BE2C (cell line): ENCODE measurements around the gene JPH3.

ENCODE experiments used
- DNase-seq: peaks from one replicate; pipeline ENCODE4 v3.0.0-alpha.2; 2020
- H3K27me3 ChIP-seq: fragments of 250-450 bp; sonication (Bioruptor Pico); 2 replicates; pipeline ENCODE4 v1.5.1; 2020; ENCODE audit warnings: mild to moderate bottlenecking
- H3K36me3 ChIP-seq: fragments of 250-450 bp; sonication (Bioruptor Pico); 2 replicates; pipeline ENCODE4 v1.5.1; 2020; ENCODE audit warnings: mild to moderate bottlenecking
- H3K4me1 ChIP-seq: fragments of 250-450 bp; sonication (Bioruptor Pico); 2 replicates; pipeline ENCODE4 v1.5.1; 2020
- H3K4me3 ChIP-seq: 2 replicates; pipeline ENCODE4 v1.5.1; 2011; ENCODE audit warnings: low read depth, low read length
- H3K9me3 ChIP-seq: fragments of 250-450 bp; sonication (Bioruptor Pico); 2 replicates; pipeline ENCODE4 v1.5.1; 2020
- CTCF ChIP-seq: IDR thresholded peaks from 2 replicates; pipeline ENCODE4 v1.5.1; 2012; ENCODE audit warnings: mild to moderate bottlenecking, low read depth, low read length

The JPH3 gene

DNA sequence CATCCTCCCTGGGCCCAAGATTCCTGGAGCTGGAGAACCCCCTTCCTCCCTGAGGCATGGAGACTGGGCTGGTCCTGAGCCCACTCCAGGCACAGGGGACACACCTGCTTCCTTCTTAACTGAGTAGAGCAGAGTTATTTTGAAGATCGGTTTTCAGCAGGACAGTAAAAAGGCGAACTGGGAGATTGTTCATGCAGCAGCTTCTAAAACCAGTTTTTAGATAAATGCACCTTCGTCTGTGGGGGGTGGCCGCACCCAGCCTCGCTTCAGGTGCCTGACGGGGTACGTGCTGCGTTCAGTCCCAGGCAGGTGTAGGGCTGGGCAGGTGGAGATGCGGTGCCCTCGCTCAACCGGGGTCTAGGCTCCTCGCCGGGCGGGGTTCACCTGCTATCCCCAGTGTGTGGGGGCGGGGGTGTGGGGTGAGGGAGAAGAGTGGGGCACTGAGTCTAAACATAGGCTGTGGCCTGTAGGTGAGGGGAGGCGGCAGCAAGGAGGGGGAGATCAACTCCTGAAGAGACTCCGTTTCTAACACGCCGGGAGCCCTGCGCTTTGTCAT, 69.5 kb downstream of the JPH3 start:
- TF ChIP-seq CTCF: no peak
- Histone ChIP-seq H3K4me3 (no peak overlapping the region), H3K36me3 (no peaks in the 10 kb centered on the region), H3K4me1 (no peaks in the 10 kb centered on the region), H3K27me3 (no peaks in the 10 kb centered on the region), H3K9me3 (no peaks in the 10 kb centered on the region)
- no peak for DNase-seq

- DNase-seq: no peak
- TF ChIP-seq CTCF: no peak
- no peaks in the 10 kb centered on the region for H3K9me3 ChIP-seq
- no peaks in the 10 kb centered on the region for H3K36me3 ChIP-seq
- H3K4me3 ChIP-seq: no peak overlapping the region
- no peaks in the 10 kb centered on the region for H3K27me3 ChIP-seq
- no peaks in the 10 kb centered on the region for H3K4me1 ChIP-seq
These were observed 72.1 kb downstream of the JPH3 start for GRCh38 chr16:87674419-87674818.

GRCh38 chr16:87675111-87675719, 72.9 kb downstream of the JPH3 start:
- no peaks in the 10 kb centered on the region for H3K9me3 ChIP-seq
- peak; percentile 35 for DNase-seq
- no peaks in the 10 kb centered on the region for H3K36me3 ChIP-seq
- no peaks in the 10 kb centered on the region for H3K4me1 ChIP-seq
- no peak for TF ChIP-seq CTCF
- no peak overlapping the region for H3K4me3 ChIP-seq
- H3K27me3 ChIP-seq: no peaks in the 10 kb centered on the region

DNA sequence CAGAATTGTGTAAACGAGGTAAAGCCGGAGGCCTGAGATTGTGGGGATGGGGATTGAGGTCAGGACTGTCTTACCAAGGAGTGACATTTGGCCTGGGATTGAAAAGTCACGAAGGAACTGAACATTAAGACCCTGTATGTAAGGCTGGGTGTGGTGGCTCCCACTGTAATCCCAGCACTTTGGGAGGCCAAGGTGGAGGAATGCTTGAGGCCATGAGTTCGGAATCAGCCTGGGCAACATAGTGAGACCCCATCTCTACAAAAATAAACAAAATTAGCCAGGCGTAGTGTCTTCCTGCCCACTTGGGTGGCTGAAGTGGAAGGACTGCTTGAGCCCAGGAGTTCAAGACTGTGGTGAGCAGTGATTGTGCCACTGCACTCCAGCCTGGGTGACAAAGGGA, 75.5 kb downstream of the JPH3 start:
- H3K4me3 ChIP-seq: no peak overlapping the region
- no peaks in the 10 kb centered on the region for H3K36me3 ChIP-seq
- no peaks in the 10 kb centered on the region for H3K4me1 ChIP-seq
- H3K9me3 ChIP-seq: no peaks in the 10 kb centered on the region
- no peak for TF ChIP-seq CTCF
- DNase-seq: no peak
- H3K27me3 ChIP-seq: no peaks in the 10 kb centered on the region

- H3K4me3 ChIP-seq: no peak overlapping the region
- H3K27me3 ChIP-seq: no peaks in the 10 kb centered on the region
These were observed 76.3 kb downstream of the JPH3 start for GRCh38 chr16:87678618-87679017.

More at GRCh38 chr16:87678618-87679017, 76.3 kb downstream of the JPH3 start:
- Histone ChIP-seq H3K4me1 (no peaks in the 10 kb centered on the region), H3K36me3 (no peaks in the 10 kb centered on the region), H3K9me3 (no peaks in the 10 kb centered on the region)
- DNase-seq: no peak
- TF ChIP-seq CTCF: no peak
